ENCODE results near the gene IER5L.

Gene IER5L

GRCh38 chr9:129225815-129226214 lies 47.8 kb upstream of the IER5L start (continued):
- TF ChIP-seq IKZF3 (tag by site-specific recombination; IDR thresholded peaks at IDR 0.05): no peak
- no peak for TF ChIP-seq ZFP37 (tag by site-specific recombination; IDR thresholded peaks at IDR 0.05)
- peak; percentile 55; the same call in 1 of the 2 replicates for TF ChIP-seq KLF9 (tag by site-specific recombination; IDR thresholded peaks at IDR 0.05; ENCODE audit: low read depth)
- TF ChIP-seq ZSCAN4 (tag by site-specific recombination; IDR thresholded peaks at IDR 0.05): no peak
- TF ChIP-seq ZIC2 (tag by site-specific recombination; IDR thresholded peaks at IDR 0.05): peak; percentile 88
- no peak for TF ChIP-seq ZNF140 (tag by site-specific recombination; IDR thresholded peaks at IDR 0.05)
- TF ChIP-seq WT1 (tag by site-specific recombination; IDR thresholded peaks at IDR 0.05): no peak
- TF ChIP-seq ZFHX2 (tag by site-specific recombination; conservative IDR thresholded peaks at IDR 0.05): peak; percentile 38
- TF ChIP-seq HIC1 (tag by site-specific recombination; IDR thresholded peaks at IDR 0.05): no peak
- TF ChIP-seq ZNF24 (tag by site-specific recombination; IDR thresholded peaks at IDR 0.05): no peak
- no peak for TF ChIP-seq SETDB1 (IDR thresholded peaks at IDR 0.05; ENCODE audit: insufficient read length, low read length)
- TF ChIP-seq ZNF174 (tag by site-specific recombination; IDR thresholded peaks at IDR 0.05): no peak
- TF ChIP-seq ZNF521 (tag by site-specific recombination; IDR thresholded peaks at IDR 0.05): no peak
- TF ChIP-seq ZSCAN16 (tag by site-specific recombination; IDR thresholded peaks at IDR 0.05): no peak
- no peak for TF ChIP-seq ATF2 (tag by site-specific recombination; IDR thresholded peaks at IDR 0.05; ENCODE audit: low read depth)
- TF ChIP-seq ZNF530 (tag by site-specific recombination; IDR thresholded peaks at IDR 0.05; ENCODE audit: low read depth): no peak
- TF ChIP-seq PATZ1 (tag by site-specific recombination; IDR thresholded peaks at IDR 0.05): no peak
- 0 out of 2 replicates have a peak, but pooled peaks have one; percentile 30 for TF ChIP-seq KLF17 (tag by site-specific recombination; IDR thresholded peaks at IDR 0.05)
- TF ChIP-seq ZNF610 (tag by site-specific recombination; IDR thresholded peaks at IDR 0.05; ENCODE audit: borderline replicate concordance): no peak
- no peak for TF ChIP-seq GLI4 (tag by site-specific recombination; IDR thresholded peaks at IDR 0.05)
- TF ChIP-seq ZNF488 (tag by site-specific recombination; IDR thresholded peaks at IDR 0.05): no peak
- no peak for TF ChIP-seq OVOL3 (tag by site-specific recombination; IDR thresholded peaks at IDR 0.05)
- no peak for TF ChIP-seq KLF10 (tag by site-specific recombination; IDR thresholded peaks at IDR 0.05)
- TF ChIP-seq ZNF558 (tag by site-specific recombination; IDR thresholded peaks at IDR 0.05): no peak
- no peak for TF ChIP-seq ZNF624 (tag by site-specific recombination; IDR thresholded peaks at IDR 0.05)
- no peak for TF ChIP-seq ZNF561 (tag by site-specific recombination; IDR thresholded peaks at IDR 0.05; ENCODE audit: borderline replicate concordance)
- no peak for TF ChIP-seq PRDM4 (tag by site-specific recombination; IDR thresholded peaks at IDR 0.05)
